ACHN (cell line): ENCODE measurements around the gene POLR3G.

ENCODE experiments used
- DNase-seq: peaks from one replicate; pipeline ENCODE4 v3.0.0-alpha.2; 2015
- in situ Hi-C: cut with HindIII; loops from 2 replicates; pipeline ENCODE4 v1.10.0; 2017; ENCODE audit warnings: low sequenced_read_pairs, low pct_ligation_motif_present, low pct_unique_long_range_greater_than_20kb

Gene POLR3G, protein sequence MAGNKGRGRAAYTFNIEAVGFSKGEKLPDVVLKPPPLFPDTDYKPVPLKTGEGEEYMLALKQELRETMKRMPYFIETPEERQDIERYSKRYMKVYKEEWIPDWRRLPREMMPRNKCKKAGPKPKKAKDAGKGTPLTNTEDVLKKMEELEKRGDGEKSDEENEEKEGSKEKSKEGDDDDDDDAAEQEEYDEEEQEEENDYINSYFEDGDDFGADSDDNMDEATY

DNA sequence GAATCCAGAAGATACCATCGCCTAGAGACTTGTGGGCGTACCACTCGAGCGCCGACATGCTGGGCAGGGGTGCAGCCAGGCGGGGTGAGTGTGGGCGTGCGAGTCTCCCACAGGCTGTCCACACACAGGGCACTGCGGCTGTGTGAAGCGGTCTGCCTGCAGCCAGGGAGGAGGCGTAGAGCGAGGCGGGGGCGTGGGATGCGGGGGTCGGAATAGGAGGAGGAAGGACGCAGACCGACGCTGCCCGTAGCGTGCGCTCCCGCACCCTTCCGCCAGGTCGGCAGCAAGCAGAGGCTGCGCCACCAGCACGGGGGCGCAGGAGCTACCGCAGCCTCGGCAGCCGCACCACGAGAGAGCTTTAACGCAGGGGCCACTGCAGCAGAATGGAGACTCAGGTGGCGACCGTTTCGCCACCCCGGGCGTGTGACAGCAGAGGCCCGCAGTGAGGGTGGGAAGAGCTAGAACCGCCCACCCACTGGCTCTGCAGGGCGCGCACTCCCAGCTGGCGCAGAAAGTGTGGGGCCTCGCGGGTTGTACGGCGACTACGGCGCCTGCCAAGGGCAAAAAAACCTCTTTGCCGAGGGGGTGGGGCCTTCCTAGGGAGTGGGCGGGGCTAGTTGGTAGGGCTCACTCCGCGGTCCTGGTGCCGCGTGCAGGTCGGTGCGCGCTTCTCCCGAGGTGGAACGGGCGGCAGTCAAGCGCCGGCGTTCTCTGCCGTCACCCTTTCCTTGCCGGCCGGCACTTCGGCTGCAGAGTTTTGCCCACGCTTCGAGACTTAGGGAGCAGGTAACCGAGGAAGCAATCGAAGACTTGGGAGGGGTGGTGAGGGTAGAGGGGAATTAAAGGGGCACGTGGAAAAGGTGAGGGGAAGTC is at the start of gene POLR3G, which contains the start of gene MBLAC2:
Gene POLR3G, plus strand, starts transcription at position 630 of the 873 bp plus-strand sequence. CDS start 10,704 bp downstream, outside the sequence.
Gene MBLAC2, minus strand, starts transcription at position 537 of the 873 bp plus-strand sequence. Its CDS starts 479 bp downstream, at position 58.
- in situ Hi-C loops: no loop called here
- peak; percentile 88 for DNase-seq

DNA sequence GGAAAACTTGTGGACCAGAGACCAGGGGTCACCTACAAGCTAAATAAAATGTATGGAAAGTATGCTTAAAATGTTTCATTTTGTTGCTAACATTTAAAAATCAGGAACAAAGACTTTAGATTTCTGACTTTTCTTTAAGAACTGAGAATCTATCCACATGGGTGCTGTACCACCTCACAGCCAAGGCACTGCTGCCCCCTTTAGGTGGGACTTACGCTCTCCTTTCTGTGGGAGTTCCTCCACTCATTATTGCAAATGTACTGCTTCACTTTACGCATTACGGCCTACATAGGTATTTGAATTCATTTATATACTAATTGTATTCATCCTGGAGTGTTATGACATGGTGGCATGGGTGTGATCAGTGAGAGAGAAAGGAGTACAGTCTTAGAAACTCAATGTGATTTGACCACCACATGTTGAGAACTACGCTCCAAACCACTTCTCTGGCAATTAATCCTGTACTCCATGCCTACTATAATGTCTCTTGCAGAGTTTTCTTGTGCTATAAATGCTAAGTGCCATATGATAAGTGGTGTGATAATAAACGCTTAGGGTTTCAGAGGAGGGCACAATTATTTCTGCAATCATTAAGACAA is 40.4 kb upstream of the POLR3G start:
- in situ Hi-C loops: no loop called here
- DNase-seq: peak; percentile 51

DNA sequence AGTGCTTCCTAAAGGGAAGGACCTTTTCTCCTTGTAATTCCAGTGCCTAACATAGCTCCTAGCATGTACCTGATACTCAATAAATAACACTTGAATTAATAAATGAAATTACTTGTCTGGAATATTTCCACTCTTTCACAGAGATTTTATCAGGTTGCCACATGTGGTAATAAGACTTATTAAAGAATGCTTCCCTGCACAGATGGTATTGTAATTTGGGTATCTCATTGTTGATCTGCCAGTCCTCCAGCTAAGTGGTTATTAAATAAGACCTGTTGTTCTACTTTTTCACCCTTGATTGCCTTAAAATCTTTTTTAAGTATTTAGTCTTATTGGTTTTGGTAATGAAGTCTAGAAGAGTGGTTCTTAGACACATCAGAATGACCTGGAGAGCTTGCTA is 37.0 kb upstream of the POLR3G start:
- in situ Hi-C loops: no loop called here
- no peak for DNase-seq

DNA sequence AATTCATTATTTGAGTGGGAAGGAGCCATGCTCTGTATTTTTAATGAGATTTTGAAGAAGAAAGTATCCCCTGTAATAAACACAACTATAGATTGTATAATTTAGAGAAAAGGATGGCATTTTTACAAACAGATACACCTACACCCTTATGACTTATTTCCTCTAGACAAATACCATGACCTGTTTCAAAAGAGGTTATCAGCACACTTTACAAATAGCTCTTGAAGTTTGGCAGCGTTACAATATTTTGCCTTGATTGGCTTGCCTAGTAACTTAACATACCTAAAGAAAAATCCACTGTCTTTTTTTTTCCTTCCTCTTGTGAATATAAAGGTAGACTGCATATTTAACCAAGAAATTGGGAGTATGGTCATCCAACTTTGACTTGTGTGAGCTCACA is 36.6 kb upstream of the POLR3G start:
- in situ Hi-C loops: no loop called here
- DNase-seq: no peak

DNA sequence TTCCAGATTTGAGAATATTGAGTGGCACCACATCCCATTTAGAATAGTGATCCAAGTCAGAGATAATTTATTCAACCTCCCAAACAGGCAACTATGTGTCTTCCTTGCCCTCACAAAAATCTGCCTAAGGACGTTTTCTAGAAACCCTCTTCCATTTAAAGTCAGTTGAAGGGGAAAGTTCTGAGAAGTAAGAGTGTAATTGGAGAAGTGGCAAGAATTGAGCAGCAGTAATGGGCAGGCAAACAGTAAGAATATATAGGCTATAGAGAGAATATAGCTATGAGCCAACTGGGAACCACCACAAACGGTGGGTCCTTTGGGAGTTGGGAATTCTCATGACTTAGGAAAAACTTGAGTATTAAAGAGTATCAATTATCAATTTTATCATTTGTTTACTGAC is 34.0 kb upstream of the POLR3G start:
- in situ Hi-C loops: no loop called here
- DNase-seq: no peak

DNA sequence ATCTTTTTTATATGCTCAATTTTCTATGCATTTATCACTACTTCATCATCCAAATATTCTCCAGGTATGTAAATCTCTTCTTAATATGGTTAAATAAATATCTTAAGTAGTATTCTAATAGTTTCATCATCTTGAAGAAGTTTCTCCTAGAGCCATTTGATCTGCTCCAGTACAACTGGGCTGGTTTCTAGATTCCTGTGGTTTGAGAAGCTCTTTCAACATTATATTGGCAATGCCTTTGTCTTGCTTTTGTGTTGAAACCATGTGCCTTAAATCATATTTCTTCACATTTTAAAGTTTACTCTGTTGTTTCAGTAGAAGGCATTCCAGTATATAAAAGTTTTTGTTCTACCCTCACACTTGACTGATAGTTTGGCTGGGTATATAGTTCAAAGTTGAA is 27.7 kb upstream of the POLR3G start:
- in situ Hi-C loops: no loop called here
- no peak for DNase-seq

DNA sequence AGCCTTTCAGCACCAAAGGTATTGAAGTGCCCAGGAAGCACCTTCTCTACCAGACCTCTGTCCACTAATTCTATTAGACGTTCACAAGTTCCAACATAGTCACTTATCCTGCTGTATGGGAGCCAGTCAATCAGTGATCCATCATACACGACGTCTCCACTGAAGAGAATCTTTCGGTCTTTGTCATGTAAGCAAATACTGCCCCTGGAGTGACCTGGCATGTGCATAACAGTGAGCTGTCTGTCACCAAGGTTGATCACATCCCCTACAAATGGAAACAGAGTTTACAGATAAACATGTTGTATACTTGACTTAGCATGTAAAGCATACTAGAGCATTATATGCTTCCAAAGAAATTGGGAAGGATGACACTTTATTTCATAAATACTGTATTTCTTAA is 13.4 kb upstream of the POLR3G start:
- DNase-seq: no peak
- in situ Hi-C loops: no loop called here

DNA sequence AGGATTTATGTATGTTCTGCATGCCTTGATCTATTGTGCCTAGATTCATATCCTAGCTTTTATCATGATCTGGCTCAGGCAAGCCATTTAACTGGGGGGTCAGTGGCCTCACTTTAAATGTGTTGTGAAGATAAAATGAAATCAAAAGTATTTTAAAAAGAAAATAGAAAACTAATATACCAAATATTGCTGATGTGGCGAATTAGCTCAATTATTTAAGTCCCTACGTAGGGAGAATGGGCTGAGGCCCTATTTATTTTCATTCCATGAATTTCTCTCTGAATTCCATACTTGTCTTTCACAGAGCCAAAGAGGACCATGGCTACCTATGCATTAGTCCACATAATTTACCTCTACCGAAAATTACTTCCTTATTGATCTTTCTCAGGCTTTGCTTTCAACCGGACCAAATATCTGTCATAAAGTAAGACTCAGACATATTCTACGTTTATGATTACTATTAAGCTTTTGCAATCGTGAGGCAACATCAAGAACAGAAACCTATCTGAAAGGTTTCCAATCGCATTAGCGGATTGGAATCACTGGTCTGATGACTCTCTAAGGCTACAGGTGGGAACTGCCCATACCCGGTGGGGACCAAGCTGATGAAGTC is 1.8 kb upstream of the POLR3G start:
- in situ Hi-C loops: no loop called here
- no peak for DNase-seq

DNA sequence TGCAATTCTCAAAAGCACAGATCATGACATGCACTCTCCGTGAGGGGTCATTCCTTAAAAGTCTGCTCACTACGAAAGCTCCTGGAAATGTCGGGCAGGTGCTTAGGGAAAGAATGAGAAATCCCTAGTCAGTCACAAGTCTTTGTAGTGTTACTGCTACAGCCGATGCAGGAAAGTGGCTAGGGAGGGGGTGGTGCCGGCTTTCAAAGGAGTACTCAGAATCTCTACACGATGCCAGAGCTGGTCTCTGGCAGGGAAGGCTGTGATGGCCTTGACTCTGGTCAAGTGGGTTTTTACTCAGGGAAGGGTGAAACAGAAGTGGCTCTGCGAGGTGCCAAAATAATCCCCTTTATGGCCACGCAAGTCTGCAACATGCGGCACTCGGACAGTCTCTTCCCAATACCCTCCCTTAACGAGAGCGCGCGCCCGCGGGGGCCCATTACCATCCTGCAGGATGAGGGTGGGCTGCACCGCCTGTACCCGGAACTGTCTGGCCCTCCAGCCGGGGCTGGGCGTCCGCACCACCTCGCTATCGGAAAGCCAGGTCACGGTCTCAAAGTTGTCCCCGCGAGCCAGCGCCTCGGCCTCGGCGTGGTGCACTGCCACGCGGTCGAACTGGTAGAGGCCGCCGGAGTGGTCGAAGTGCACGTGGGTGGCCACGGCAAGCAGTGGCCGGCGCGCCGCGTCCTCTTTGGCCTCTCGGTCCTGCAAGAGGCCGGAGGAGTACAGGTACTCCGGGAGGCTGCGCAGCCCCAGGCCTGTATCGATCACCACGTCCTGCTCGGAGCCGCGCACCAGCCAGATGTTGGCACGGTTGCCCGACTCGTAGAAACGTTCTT is 1.0 kb upstream of the POLR3G start:
- in situ Hi-C loops: no loop called here
- DNase-seq: peak; percentile 28

DNA sequence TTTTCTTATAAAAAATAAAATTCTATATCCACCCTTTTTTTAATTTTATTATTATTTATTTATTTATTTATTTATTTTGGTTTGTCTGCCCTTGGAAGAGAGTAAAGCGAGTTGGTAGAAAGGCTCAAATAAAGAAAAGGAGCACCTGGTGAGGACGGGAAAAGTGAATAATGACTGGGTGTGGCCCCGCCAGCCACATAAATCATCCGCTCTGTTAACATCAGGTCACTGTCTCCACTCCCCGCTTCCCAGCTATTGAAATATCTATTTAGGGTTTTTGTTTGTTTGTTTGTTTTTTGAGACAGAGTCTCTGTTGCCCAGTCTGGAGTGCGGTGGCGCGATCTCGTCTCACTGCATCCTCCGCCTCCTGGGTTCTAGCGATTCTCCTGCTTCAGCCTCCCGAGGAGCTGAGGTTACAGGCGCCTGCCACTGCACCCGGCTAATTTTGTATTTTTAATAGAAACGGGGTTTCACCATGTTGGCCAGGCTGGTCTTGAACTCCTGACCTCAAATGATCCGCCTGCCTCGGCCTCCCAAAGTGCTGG is 844 bp downstream of the POLR3G start:
- DNase-seq: no peak
- in situ Hi-C loops: no loop called here

DNA sequence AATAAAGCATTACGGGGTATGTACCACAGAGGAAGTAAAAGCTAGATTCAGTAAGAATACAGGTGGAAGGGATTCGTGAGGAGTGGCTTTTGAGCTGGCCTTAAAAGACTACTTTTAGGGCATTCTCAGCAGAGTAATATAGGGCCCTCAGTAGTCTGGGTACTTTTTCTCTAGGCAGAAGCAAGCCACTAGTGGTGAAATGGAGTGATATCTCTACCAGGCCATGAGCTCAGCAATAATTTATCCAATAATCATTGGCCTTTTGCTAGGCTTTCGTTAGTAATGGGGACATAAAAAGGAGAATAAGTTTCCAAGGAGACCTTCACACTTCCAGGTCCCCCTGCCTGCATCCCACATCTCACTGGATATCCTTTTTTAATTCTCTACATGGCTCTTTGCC is 1.7 kb downstream of the POLR3G start:
- in situ Hi-C loops: no loop called here
- DNase-seq: no peak

DNA sequence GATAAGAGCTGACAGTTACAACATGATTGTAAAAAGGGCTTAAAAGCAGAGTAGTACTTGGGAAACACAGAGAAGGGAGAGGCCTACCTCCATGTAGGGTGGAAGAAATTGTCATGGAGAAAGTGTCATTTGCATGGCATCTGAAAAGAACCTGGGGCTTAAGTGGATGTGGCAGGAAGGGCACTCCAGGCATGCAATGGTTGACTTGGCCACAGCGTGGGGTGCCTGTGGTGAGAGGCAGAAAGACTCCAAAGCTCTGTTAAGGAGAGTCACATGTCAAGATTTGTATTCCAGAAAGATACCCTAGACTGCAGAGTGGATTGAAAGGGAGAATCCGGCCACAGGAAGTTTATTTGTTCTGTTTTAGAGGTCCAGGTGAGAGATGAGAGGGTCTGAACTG is 2.4 kb downstream of the POLR3G start:
- in situ Hi-C loops: no loop called here
- peak; percentile 5 for DNase-seq

DNA sequence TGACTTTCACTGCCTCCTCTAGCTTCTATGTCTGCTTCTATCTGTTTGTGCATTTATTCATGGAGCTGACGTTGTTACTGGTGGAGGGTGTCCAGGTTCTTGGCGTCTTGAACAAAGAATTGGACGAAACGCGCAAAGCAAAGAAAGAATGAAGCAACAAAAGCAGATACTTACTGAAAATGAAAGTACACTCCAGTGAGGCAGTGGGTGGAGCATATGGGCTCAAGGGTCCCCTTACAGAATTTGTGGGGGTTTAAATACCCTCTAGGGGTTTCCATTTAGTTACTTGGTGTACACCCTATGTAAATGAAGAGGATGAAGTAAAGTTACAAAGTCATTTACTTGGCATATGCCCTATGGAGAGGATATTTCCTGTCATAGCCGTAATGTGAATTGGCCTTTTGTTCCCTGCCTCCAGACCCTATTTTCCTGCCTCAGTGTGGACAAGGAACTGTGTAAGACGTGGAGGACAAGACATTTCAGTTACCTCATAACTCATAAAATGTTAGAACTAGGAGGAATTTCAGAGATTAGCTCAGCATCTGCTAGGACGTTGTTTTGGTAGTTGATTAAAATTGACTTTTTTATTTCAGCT is 3.1 kb downstream of the POLR3G start:
- in situ Hi-C loops: no loop called here
- no peak for DNase-seq

DNA sequence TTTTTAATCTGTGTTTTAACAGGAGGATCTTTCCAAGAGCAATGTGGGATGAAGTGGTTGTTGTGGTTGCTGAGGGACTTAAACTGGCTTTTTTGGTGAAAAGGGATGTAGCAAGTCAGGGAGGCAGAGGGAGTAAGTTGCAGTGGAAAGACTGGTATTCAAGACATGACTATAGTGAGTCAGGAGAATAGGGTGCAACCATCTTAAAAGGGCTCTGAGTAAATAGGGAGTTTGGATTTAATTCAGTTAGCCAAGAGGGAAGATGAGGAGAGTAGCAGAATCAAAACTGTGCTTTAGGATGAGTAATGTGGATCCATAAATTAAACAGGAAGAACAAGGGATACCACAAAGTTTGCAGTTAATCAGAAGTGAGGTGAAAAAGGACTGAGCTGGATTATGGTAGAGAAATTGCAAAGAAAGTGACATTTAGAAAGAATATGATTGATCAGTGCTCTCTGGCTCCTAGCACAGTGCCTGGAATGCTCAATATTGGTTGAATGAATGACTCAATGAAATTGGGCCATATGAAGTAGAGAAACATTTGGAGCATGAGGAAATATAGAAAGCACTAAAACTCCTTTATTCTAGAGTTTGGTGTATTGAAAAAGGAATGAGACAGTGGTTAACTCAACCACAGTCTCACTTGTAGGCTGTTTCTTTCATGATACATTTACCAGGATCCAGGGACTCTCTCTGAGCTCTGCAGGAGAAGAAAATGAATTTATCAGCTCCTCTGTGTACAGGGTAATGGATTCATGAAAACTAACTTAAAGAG is 5.1 kb downstream of the POLR3G start:
- no peak for DNase-seq

DNA sequence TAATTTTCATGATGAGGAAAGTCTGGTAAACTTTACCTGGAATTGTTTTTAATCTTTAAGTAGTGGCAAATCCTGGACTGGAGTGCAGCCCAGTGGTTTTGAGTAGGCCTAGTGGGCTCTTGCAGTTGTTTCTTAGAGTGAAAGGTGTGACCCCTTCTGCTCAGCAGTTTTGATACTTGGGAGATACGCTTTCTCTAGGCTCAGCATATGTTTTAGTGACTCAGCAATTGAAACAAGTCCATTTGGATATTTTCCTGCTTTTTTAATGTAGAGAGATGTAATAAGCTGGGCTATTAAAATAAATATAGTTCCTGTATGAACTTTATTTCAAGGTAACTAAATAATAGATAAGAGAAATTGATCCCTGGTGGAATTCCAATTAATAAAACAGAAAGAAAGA is 6.0 kb downstream of the POLR3G start:
- no peak for DNase-seq
- in situ Hi-C loops: no loop called here

More for the DNA sequence above, 5.1 kb downstream of the POLR3G start:
- in situ Hi-C loops: no loop called here

DNA sequence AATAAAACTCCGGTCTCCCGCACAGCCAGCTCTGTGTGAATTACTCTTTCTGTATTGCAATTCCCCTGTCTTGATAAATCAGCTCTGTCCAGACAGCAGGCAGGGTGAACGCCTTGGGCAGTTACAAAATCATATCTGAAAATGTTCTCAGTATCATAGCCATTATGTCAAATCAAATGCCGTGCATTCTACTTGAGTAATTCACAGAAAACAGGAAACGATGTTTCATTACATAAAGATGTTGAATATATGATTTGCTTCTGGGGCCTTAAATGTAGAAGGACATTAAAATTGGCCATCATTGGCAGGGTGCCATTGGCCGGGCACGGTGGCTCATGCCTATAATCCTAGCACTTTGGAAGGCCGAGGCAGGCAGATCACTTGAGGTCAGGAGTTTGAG is 8.5 kb downstream of the POLR3G start:
- in situ Hi-C loops: no loop called here

DNA sequence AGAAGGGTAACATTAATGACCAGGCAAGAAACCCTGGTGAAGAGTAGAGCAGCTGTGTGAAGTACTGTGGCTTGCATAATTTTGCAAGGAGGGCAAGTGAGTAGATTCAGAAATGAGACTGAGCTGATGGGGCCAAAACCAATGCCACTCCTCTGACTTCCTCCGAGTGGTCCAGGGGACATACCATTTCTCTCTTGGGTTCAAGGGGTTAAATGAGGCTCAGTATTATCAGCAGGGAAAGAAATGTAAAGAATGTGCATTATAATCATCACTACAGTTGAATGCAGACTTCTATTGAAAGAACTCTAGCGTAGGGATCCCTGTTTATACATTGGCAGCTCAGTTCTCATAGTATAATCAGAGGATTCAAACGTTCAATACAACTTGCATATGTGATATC is 9.9 kb downstream of the POLR3G start:
- no peak for DNase-seq
- in situ Hi-C loops: no loop called here

More for the DNA sequence above, 8.5 kb downstream of the POLR3G start:
- DNase-seq: no peak
